H1 (cell line): ENCODE data around the gene KIF26A. TPM values are rescaled to one million over a fixed set of nuclear protein-coding genes. Genes with fewer than 3 reads are reported as not detected.

ENCODE experiments used
- CTCF ChIA-PET: fragments of 300-600 bp; sonication (Branson Sonifier 250); formaldehyde crosslinking; loops from one replicate; lab custom pipeline; 2021; ENCODE audit not compliant: partially characterized antibody; lab: Charles Lee
- POLR2A ChIA-PET: fragments of 300-600 bp; sonication (Branson Sonifier 250); formaldehyde crosslinking; loops from one replicate; lab custom pipeline; 2021; ENCODE audit warnings: inconsistent platforms; ENCODE audit not compliant: partially characterized antibody; lab: Charles Lee
- DNase-seq, 2 experiments: peaks; one replicate each; pipeline versions ENCODE4 v3.0.0 to v3.0.0-alpha.2; 2010 to 2022; ENCODE audit warnings: low spot score in 2 of 2, low read depth in 1 of 2, mixed read lengths in 1 of 2
- FAIRE-seq: peaks from 2 replicates; lab custom pipeline; 2011; peaks lifted over from hg19 to GRCh38; lab: Jason Lieb, UNC
- H2AFZ ChIP-seq: 2 replicates; pipeline ENCODE4 v1.8.1; 2012; ENCODE audit warnings: low read length, inconsistent platforms
- H2AK5ac ChIP-seq: 2 replicates; pipeline ENCODE4 v1.6.1; 2013; ENCODE audit warnings: low read depth, low read length
- H2BK120ac ChIP-seq: replicated peaks from 2 replicates; pipeline ENCODE3; 2013; ENCODE audit warnings: low read depth, low read length, inconsistent platforms
- H2BK12ac ChIP-seq: 2 replicates; pipeline ENCODE4 v1.6.1; 2013; ENCODE audit warnings: low read depth, low read length
- H2BK15ac ChIP-seq: 2 replicates; pipeline ENCODE4 v1.6.1; 2013; ENCODE audit warnings: low read length
- H2BK20ac ChIP-seq: 2 replicates; pipeline ENCODE4 v1.6.1; 2013; ENCODE audit warnings: low read length
- H2BK5ac ChIP-seq: 2 replicates; pipeline ENCODE4 v1.6.1; 2013; ENCODE audit warnings: low read depth, low read length
- H3K14ac ChIP-seq: 2 replicates; pipeline ENCODE4 v1.6.1; 2013; ENCODE audit warnings: inconsistent platforms; ENCODE audit not compliant: insufficient read length
- H3K18ac ChIP-seq: 2 replicates; pipeline ENCODE4 v1.6.1; 2013; ENCODE audit warnings: low read length; ENCODE audit errors: extremely low read depth
- H3K23ac ChIP-seq: 2 replicates; pipeline ENCODE4 v1.6.1; 2013; ENCODE audit warnings: inconsistent platforms; ENCODE audit not compliant: insufficient read length
- H3K23me2 ChIP-seq: 2 replicates; pipeline ENCODE4 v1.6.1; 2013; ENCODE audit warnings: low read depth, low read length
- H3K27ac ChIP-seq: 2 replicates; pipeline ENCODE4 v1.6.1; 2011; ENCODE audit warnings: low read depth, low read length, inconsistent platforms
- H3K27me3 ChIP-seq, 4 experiments: replicated peaks in 1 of 4; 1 replicate in 1 of 4; 2 replicates in 3 of 4; pipeline versions ENCODE4 v1.6.1 to v1.8.1; 2011 to 2013; ENCODE audit warnings: low read length in 3 of 4, mild to moderate bottlenecking in 3 of 4, inconsistent platforms in 2 of 4, mixed read lengths in 2 of 4, moderate library complexity in 1 of 4; ENCODE audit not compliant: control insufficient read depth in 3 of 4, insufficient read depth in 3 of 4; ENCODE audit errors: extremely low read depth in 1 of 4
- H3K36me3 ChIP-seq, 4 experiments: 2 replicates each; pipeline versions ENCODE4 v1.6.1 to v1.8.1; 2011 to 2013; ENCODE audit warnings: mild to moderate bottlenecking in 4 of 4, low read length in 3 of 4, moderate library complexity in 2 of 4, control low read depth in 1 of 4, inconsistent platforms in 1 of 4; ENCODE audit not compliant: insufficient read depth in 4 of 4, control insufficient read depth in 2 of 4
- H3K4ac ChIP-seq: replicated peaks from 2 replicates; pipeline ENCODE3; 2013; ENCODE audit warnings: low read length, low read depth, mixed read lengths, inconsistent platforms; ENCODE audit not compliant: insufficient read length
- H3K4me1 ChIP-seq, 4 experiments: replicated peaks in 1 of 4; 1 replicate in 1 of 4; 2 replicates in 3 of 4; pipeline versions ENCODE4 v1.6.1 to v1.8.1; 2011 to 2013; ENCODE audit warnings: low read length in 3 of 4, inconsistent platforms in 2 of 4, mixed read lengths in 1 of 4; ENCODE audit not compliant: insufficient read depth in 4 of 4, control insufficient read depth in 3 of 4
- H3K4me2 ChIP-seq, 2 experiments: 2 replicates each; pipeline versions ENCODE4 v1.6.1 to v1.8.1; 2011 to 2013; ENCODE audit warnings: low read depth in 2 of 2, low read length in 2 of 2, control low read depth in 1 of 2, inconsistent platforms in 1 of 2, mild to moderate bottlenecking in 1 of 2; ENCODE audit not compliant: insufficient read depth in 1 of 2
- H3K4me3 ChIP-seq, 4 experiments: fragments of 200-600, 300-600 bp in 1 of 4; sonication (generic), shearing (Covaris generic), sonication (Bioruptor Twin) in 1 of 4; 2 replicates each; pipeline versions ENCODE4 v1.5.1 to v1.8.1; 2011 to 2016; ENCODE audit warnings: low read length in 4 of 4, low read depth in 3 of 4, control low read depth in 2 of 4, inconsistent platforms in 2 of 4, mild to moderate bottlenecking in 2 of 4, mixed read lengths in 1 of 4, moderate library complexity in 1 of 4; ENCODE audit not compliant: insufficient read depth in 2 of 4; ENCODE audit errors: extremely low read depth in 1 of 4
- H3K56ac ChIP-seq: replicated peaks from 2 replicates; pipeline ENCODE3; 2013; ENCODE audit warnings: low read depth, mild to moderate bottlenecking, mixed read lengths, low read length, inconsistent platforms; ENCODE audit not compliant: insufficient read length
- H3K79me1 ChIP-seq: 2 replicates; pipeline ENCODE4 v1.6.1; 2013; ENCODE audit warnings: low read depth, low read length, control low read depth
- H3K79me2 ChIP-seq, 2 experiments: 2 replicates each; pipeline versions ENCODE4 v1.6.1 to v1.8.1; 2012 to 2013; ENCODE audit warnings: low read length in 2 of 2, mild to moderate bottlenecking in 2 of 2, inconsistent platforms in 1 of 2; ENCODE audit not compliant: insufficient read depth in 2 of 2, control insufficient read depth in 1 of 2
- H3K9ac ChIP-seq, 4 experiments: replicated peaks in 1 of 4; 1 replicate in 1 of 4; 2 replicates in 3 of 4; pipeline versions ENCODE4 v1.6.1 to v1.8.1; 2011 to 2013; ENCODE audit warnings: low read depth in 3 of 4, low read length in 3 of 4, control low read depth in 2 of 4, mild to moderate bottlenecking in 2 of 4, moderate library complexity in 2 of 4, inconsistent platforms in 1 of 4; ENCODE audit errors: extremely low read depth in 1 of 4
- H3K9me3 ChIP-seq, 2 experiments: 2 replicates each; pipeline versions ENCODE4 v1.6.1 to v1.8.1; 2012 to 2013; ENCODE audit warnings: mild to moderate bottlenecking in 2 of 2, moderate library complexity in 2 of 2, control low read depth in 1 of 2, inconsistent platforms in 1 of 2, low read depth in 1 of 2, low read length in 1 of 2, mixed read lengths in 1 of 2; ENCODE audit not compliant: insufficient read depth in 2 of 2
- H4K20me1 ChIP-seq, 2 experiments: replicated peaks in 1 of 2; 2 replicates each; pipeline versions ENCODE3 to v1.8.1; 2011 to 2013; ENCODE audit warnings: inconsistent platforms in 2 of 2, low read length in 2 of 2, mild to moderate bottlenecking in 1 of 2; ENCODE audit not compliant: insufficient read depth in 2 of 2, control insufficient read depth in 1 of 2
- H4K5ac ChIP-seq: 2 replicates; pipeline ENCODE4 v1.6.1; 2013; ENCODE audit warnings: low read length, low read depth, mixed read lengths, inconsistent platforms; ENCODE audit not compliant: insufficient read length
- H4K8ac ChIP-seq: 2 replicates; pipeline ENCODE4 v1.8.0; 2013; ENCODE audit warnings: mild to moderate bottlenecking, moderate library complexity, low read length, inconsistent platforms; ENCODE audit not compliant: insufficient read depth; ENCODE audit errors: extremely low read depth
- H4K91ac ChIP-seq: replicated peaks from 2 replicates; pipeline ENCODE3; 2013; ENCODE audit warnings: low read length, mixed read lengths, inconsistent platforms; ENCODE audit not compliant: insufficient read length
- ATF2 ChIP-seq: IDR thresholded peaks from 2 replicates; pipeline ENCODE4 v1.6.1; 2012; ENCODE audit warnings: low read length, inconsistent platforms
- CBX8 ChIP-seq: fragments of 300-800, 300-1000 bp; sonication (generic); IDR thresholded peaks from 2 replicates; pipeline ENCODE4 v1.7.1; 2016; ENCODE audit warnings: low read depth, low read length, borderline replicate concordance
- CTBP2 ChIP-seq: IDR thresholded peaks from 2 replicates; pipeline ENCODE4 v1.7.0; 2011; ENCODE audit warnings: borderline replicate concordance, mild to moderate bottlenecking, moderate library complexity, mixed read lengths, low read length; ENCODE audit not compliant: insufficient read depth, insufficient read length
- EGR1 ChIP-seq: IDR thresholded peaks from 2 replicates; pipeline ENCODE4 v1.6.1; 2011; ENCODE audit warnings: low read depth, low read length, borderline replicate concordance
- EP300 ChIP-seq, 2 experiments: IDR thresholded peaks; 1 replicate in 1 of 2; 2 replicates in 1 of 2; pipeline ENCODE4 v1.6.1; 2011 to 2012; ENCODE audit warnings: low read depth in 2 of 2, low read length in 2 of 2, mild to moderate bottlenecking in 2 of 2, borderline replicate concordance in 1 of 2, inconsistent platforms in 1 of 2, moderate library complexity in 1 of 2
- MAX ChIP-seq: IDR thresholded peaks from 2 replicates; pipeline ENCODE4 v1.6.1; 2012; ENCODE audit warnings: inconsistent platforms
- NANOG ChIP-seq: IDR thresholded peaks from 2 replicates; pipeline ENCODE4 v1.6.1; 2011; ENCODE audit warnings: low read length, low read depth, mild to moderate bottlenecking, inconsistent platforms; ENCODE audit not compliant: insufficient read depth, poor library complexity, severe bottlenecking
- NRF1 ChIP-seq: IDR thresholded peaks from 2 replicates; pipeline ENCODE4 v1.6.1; 2011; ENCODE audit warnings: mild to moderate bottlenecking, low read depth, low read length, improper control_type of control experiment
- POLR2A ChIP-seq, 2 experiments: IDR thresholded peaks; 1 replicate in 1 of 2; 2 replicates in 1 of 2; pipeline ENCODE4 v1.6.1; 2011; ENCODE audit warnings: low read depth in 2 of 2, low read length in 2 of 2, mild to moderate bottlenecking in 2 of 2; ENCODE audit errors: control extremely low read depth in 1 of 2
- SIN3A ChIP-seq, 2 experiments: IDR thresholded peaks in 1 of 2; conservative IDR thresholded peaks in 1 of 2; 2 replicates each; pipeline ENCODE4 v1.6.1; 2011 to 2012; ENCODE audit warnings: low read length in 2 of 2, improper control_type of control experiment in 1 of 2, low read depth in 1 of 2, mild to moderate bottlenecking in 1 of 2
- SP2 ChIP-seq: IDR thresholded peaks from 2 replicates; pipeline ENCODE4 v1.6.1; 2012; ENCODE audit warnings: mild to moderate bottlenecking, low read length, inconsistent platforms
- SRF ChIP-seq: IDR thresholded peaks from 2 replicates; pipeline ENCODE4 v1.6.1; 2011; ENCODE audit warnings: mild to moderate bottlenecking, low read depth, low read length, moderate library complexity
- WGBS, 2 experiments: shearing (Covaris generic) in 1 of 2; methylation state at CpG; one replicate each; pipeline versions ENCODE4 v1.1.6 to v1.1.7; 2013 to 2015; ENCODE audit warnings: low lambda C conversion rate in 2 of 2, mixed read lengths in 2 of 2, inconsistent platforms in 1 of 2, low coverage in 1 of 2, missing lambda C conversion rate in 1 of 2; ENCODE audit not compliant: insufficient replicate concordance in 2 of 2, insufficient coverage in 1 of 2, insufficient read length in 1 of 2; ENCODE audit errors: extremely low coverage in 1 of 2, missing lambda C conversion rate in 1 of 2; 5-methylcytosine and 5-hydroxymethylcytosine counted together
- polyA plus RNA-seq, 7 experiments: library from polyadenylated mRNA; depleted of rRNA in 3 of 7; stranded (reverse) in 5 of 7; unstranded in 2 of 7; fragments of >200 nt in 5 of 7; fragments of 200-250 nt in 2 of 7; gene quantifications; 1 replicate in 5 of 7; 2 replicates in 1 of 7; 4 replicates in 1 of 7; pipeline versions ENCODE4 v1.2.1 to v1.2.3, GENCODE V29; 2011 to 2013; ENCODE audit warnings: missing spikeins in 2 of 7, mixed read lengths in 2 of 7
- total RNA-seq: library from RNA; stranded (reverse); fragmentation: NEBNext Ultra II Directional; extraction: Animal tissue kit (Norgen Biotek cat#: 25700); gene quantifications from 2 replicates; pipeline ENCODE4 v1.2.1, GENCODE V29; 2021

KIF26A gene
- total and polyA plus RNA-seq, 2 of the 8 experiments (the other 6 are each of a cell fraction or from before 2014, with no cell fraction given) = 11.5 to 41.6 TPM

GRCh38 chr14:104216457-104216856 lies 78.1 kb downstream of the KIF26A start:
- Histone ChIP-seq H4K5ac (no peak overlapping the region), H3K9me3 (no peaks in the 10 kb centered on the region), H3K56ac (no peak overlapping the region), H2BK5ac (no peak overlapping the region), H3K23me2 (peaks cover 8% of the 10 kb centered on the region; the same call in 1 of the 2 replicates), H4K20me1 (no peaks in the 10 kb centered on the region), H3K4me3 (no peak overlapping the region), H3K79me2 (no peaks in the 10 kb centered on the region), H3K4me2 (no peak overlapping the region), H3K18ac (no peak overlapping the region), H3K14ac (no peak overlapping the region), H2BK12ac (no peak overlapping the region), H4K91ac (no peak overlapping the region), H2BK15ac (no peak overlapping the region), H4K8ac (no peak overlapping the region), H2BK120ac (no peak overlapping the region), H3K23ac (no peak overlapping the region), H2AFZ (no peak overlapping the region), H3K4ac (no peak overlapping the region), H3K27ac (no peak overlapping the region), H3K4me1 (peaks cover 0 to 10% (median 0%) of the 10 kb centered on the region in 4 experiments; a peak in 4 of 7 replicates), H3K79me1 (no peaks in the 10 kb centered on the region), H2AK5ac (no peak overlapping the region), H2BK20ac (no peak overlapping the region), H3K27me3 (no peaks in the 10 kb centered on the region), H3K9ac (no peak overlapping the region), H3K36me3 (no peaks in the 10 kb centered on the region)
- no peak for DNase-seq
- FAIRE-seq = no peak
- ChIA-PET POLR2A (no interaction called here), CTCF (interaction anchor here (0.6 kb wide), 1 partner anchor 11 kb away, joined by 3 read pairs; no protein-coding TSS in a partner anchor)
- 93% methylated on average over 12 of the region's 14 CpGs; no CpG with 5 or more reads in 1 of the 2 experiments for WGBS, 2 experiments
- no peak for TF ChIP-seq SIN3A (conservative IDR thresholded peaks at IDR 0.05 in 1 of 2, IDR thresholded peaks at IDR 0.05 in 1 of 2; ENCODE audit: low read depth in 1 of 2, low read length in 2 of 2)
- no peak for TF ChIP-seq EGR1
- no peak for TF ChIP-seq NANOG
- TF ChIP-seq ATF2 = no peak
- no peak for TF ChIP-seq CTBP2
- no peak for TF ChIP-seq NRF1
- TF ChIP-seq POLR2A (IDR thresholded peaks at IDR 0.05; ENCODE audit: control extremely low read depth in 1 of 2, low read depth in 2 of 2, low read length in 2 of 2) = no peak
- TF ChIP-seq MAX = no peak
- no peak for TF ChIP-seq SP2
- TF ChIP-seq EP300 (IDR thresholded peaks at IDR 0.05; ENCODE audit: borderline replicate concordance in 1 of 2, low read depth in 2 of 2, low read length in 2 of 2) = no peak
- no peak for TF ChIP-seq SRF
- no peak for TF ChIP-seq CBX8
